Calu3 (cell line): ENCODE measurements around the gene IFT25. TPM values are rescaled to one million over a fixed set of nuclear protein-coding genes. Genes with fewer than 3 reads are reported as not detected.

Source experiments
- BruUV-seq: library from RNA; stranded (reverse); fragments of 400-500 nt; replicated peaks from 2 replicates; lab custom pipeline; 2021; lab: Mats Ljungman, UMichigan
- CTCF ChIA-PET: fragments of 300-600 bp; sonication (Branson Sonifier 250); formaldehyde crosslinking; loops from one replicate; lab custom pipeline; 2022; ENCODE audit warnings: antibody characterized with exemption; lab: Charles Lee
- DNase-seq: peaks from one replicate; pipeline ENCODE4 v3.0.0; 2022
- H3K27ac Mint-ChIP-seq: one replicate; pipeline ENCODE4 v1.8.0; 2022; ENCODE audit warnings: mixed read lengths; ENCODE audit not compliant: unreplicated experiment
- H3K27me3 Mint-ChIP-seq: one replicate; pipeline ENCODE4 v1.8.0; 2022; ENCODE audit warnings: mixed read lengths; ENCODE audit not compliant: unreplicated experiment
- H3K36me3 Mint-ChIP-seq: one replicate; pipeline ENCODE4 v1.8.0; 2022; ENCODE audit warnings: mild to moderate bottlenecking, moderate library complexity, mixed read lengths; ENCODE audit not compliant: insufficient read depth, unreplicated experiment
- H3K4me1 Mint-ChIP-seq: one replicate; pipeline ENCODE4 v1.8.0; 2022; ENCODE audit warnings: mild to moderate bottlenecking, low read depth, mixed read lengths; ENCODE audit not compliant: unreplicated experiment
- H3K4me3 Mint-ChIP-seq: one replicate; pipeline ENCODE4 v1.8.0; 2022; ENCODE audit warnings: mild to moderate bottlenecking, low read depth, moderate library complexity, mixed read lengths; ENCODE audit not compliant: unreplicated experiment
- H3K9me3 Mint-ChIP-seq: one replicate; pipeline ENCODE4 v1.8.0; 2022; ENCODE audit warnings: low read depth, mixed read lengths; ENCODE audit not compliant: unreplicated experiment
- CTCF ChIP-seq: fragments of 200-600 bp; IDR thresholded peaks from one replicate; pipeline ENCODE4 v1.8.0; 2022; ENCODE audit warnings: antibody characterized with exemption; ENCODE audit not compliant: unreplicated experiment
- intact Hi-C: fragments of 100-400 bp; cut with micrococcal nuclease; formaldehyde crosslinking; loops from one replicate; pipeline ENCODE4 v1.10.0; 2022; ENCODE audit not compliant: unreplicated experiment
- total RNA-seq: library from RNA; stranded (reverse); gene quantifications from 2 replicates; pipeline ENCODE4 v1.2.3, GENCODE V29; 2022

Gene IFT25
- total RNA-seq, 1 experiment from 2014 or later: 30.0 TPM

GRCh38 chr1:53956308-53957168 lies 11.0 kb upstream of the IFT25 start:
- CTCF ChIA-PET: interaction anchor here (0.5 to 0.8 kb wide), 2 partner anchors 10 to 13 kb away, joined by 3 to 4 read pairs; partner anchors contain the start of genes IFT25 and LRRC42
- BruUV-seq: no TSS peak
- no peak overlapping the region for H3K27ac Mint-ChIP-seq
- H3K36me3 Mint-ChIP-seq: peaks cover 15% of the 10 kb centered on the region
- no peak for TF ChIP-seq CTCF
- no peak for DNase-seq
- H3K4me1 Mint-ChIP-seq: peaks cover 13% of the 10 kb centered on the region
- H3K4me3 Mint-ChIP-seq: no peak overlapping the region
- no peaks in the 10 kb centered on the region for H3K9me3 Mint-ChIP-seq
- H3K27me3 Mint-ChIP-seq: no peaks in the 10 kb centered on the region
- intact Hi-C loops: no loop called here

- CTCF ChIA-PET: no interaction called here
- no TSS peak for BruUV-seq
Measured at GRCh38 chr1:53954128-53954527, 8.6 kb upstream of the IFT25 start.

DNA sequence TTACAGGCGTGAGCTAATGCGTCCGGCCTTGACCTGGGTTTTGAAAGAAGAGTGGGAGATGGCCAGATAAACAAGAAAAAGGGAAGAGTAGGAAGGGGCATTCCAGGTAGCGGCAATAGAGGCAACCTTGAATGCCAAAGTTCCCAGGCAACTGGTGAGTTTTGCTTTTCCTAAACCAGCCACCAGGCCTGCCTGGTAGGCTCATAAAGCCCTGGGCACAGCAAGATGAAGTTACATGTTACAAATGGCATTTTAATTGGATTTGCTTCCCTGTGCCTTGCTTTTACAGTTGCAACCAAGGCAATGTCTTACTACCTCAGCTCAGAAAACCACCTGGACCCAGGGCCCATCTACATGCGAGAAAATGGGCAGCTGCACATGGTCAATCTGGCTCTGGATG lies 6.2 kb upstream of the IFT25 start:
- no peak for TF ChIP-seq CTCF
- Mint-ChIP-seq H3K27me3 (no peaks in the 10 kb centered on the region), H3K9me3 (no peaks in the 10 kb centered on the region), H3K4me1 (peaks cover 3% of the 10 kb centered on the region), H3K27ac (no peak overlapping the region), H3K4me3 (no peak overlapping the region), H3K36me3 (peaks cover 20% of the 10 kb centered on the region)
- CTCF ChIA-PET: no interaction called here
- intact Hi-C loops: no loop called here
- BruUV-seq: no TSS peak
- no peak for DNase-seq

More at GRCh38 chr1:53954128-53954527, 8.6 kb upstream of the IFT25 start:
- Mint-ChIP-seq H3K27me3 (no peaks in the 10 kb centered on the region), H3K9me3 (no peaks in the 10 kb centered on the region), H3K27ac (no peak overlapping the region), H3K4me1 (peaks cover 13% of the 10 kb centered on the region), H3K4me3 (no peak overlapping the region), H3K36me3 (peaks cover 18% of the 10 kb centered on the region)
- DNase-seq: no peak
- no peak for TF ChIP-seq CTCF
- intact Hi-C loops: no loop called here

GRCh38 chr1:53949023-53949990 lies 3.8 kb upstream of the IFT25 start:
- peak; percentile 44 for DNase-seq
- H3K27ac Mint-ChIP-seq: no peak overlapping the region
- intact Hi-C loops: loop anchor here (1.0 kb wide), 2 partner anchors 71 to 88 kb away; no protein-coding TSS in a partner anchor
- H3K36me3 Mint-ChIP-seq: peaks cover 41% of the 10 kb centered on the region
- H3K27me3 Mint-ChIP-seq: no peaks in the 10 kb centered on the region
- H3K4me1 Mint-ChIP-seq: peaks cover 9% of the 10 kb centered on the region
- CTCF ChIA-PET: interaction anchor here (0.8 to 1.9 kb wide), 4 partner anchors 10 to 92 kb away, joined by 3 to 11 read pairs (median 5); no protein-coding TSS in a partner anchor
- peak; percentile 47 for TF ChIP-seq CTCF
- H3K9me3 Mint-ChIP-seq: no peaks in the 10 kb centered on the region
- no TSS peak for BruUV-seq
- H3K4me3 Mint-ChIP-seq: no peak overlapping the region
